Activated T-cell treated with anti-CD3 and anti-CD28 coated beads for 1 hour (primary cell): ENCODE results near the gene CFAP43.
"Not testable (repeated sequence)": the region's sequence is repeated elsewhere in the genome, so short reads cannot be mapped to it uniquely, and the experiment has no call there.

Experiments used
- DNase-seq: peaks from one replicate; pipeline ENCODE4 v3.0.0-alpha.2; 2020; ENCODE audit warnings: low read depth

CFAP43 gene

GRCh38 chr10:104218751-104219150 is 13.4 kb downstream of the CFAP43 start:
- no peak for DNase-seq

GRCh38 chr10:104216631-104217030 is 15.5 kb downstream of the CFAP43 start:
- no peak for DNase-seq

- DNase-seq, result peak; percentile 15
Observed at GRCh38 chr10:104209575-104210198, 22.5 kb downstream of the CFAP43 start.

- no peak for DNase-seq
Observed at GRCh38 chr10:104208730-104209129, 23.4 kb downstream of the CFAP43 start.

GRCh38 chr10:104202231-104202630 is 29.9 kb downstream of the CFAP43 start:
- DNase-seq, result no peak

GRCh38 chr10:104201636-104202035 is 30.5 kb downstream of the CFAP43 start:
- DNase-seq, result no peak

- DNase-seq, result no peak
Observed at GRCh38 chr10:104199567-104199966, 32.6 kb downstream of the CFAP43 start.

- no peak for DNase-seq
Observed at GRCh38 chr10:104197364-104197763, 34.8 kb downstream of the CFAP43 start.

GRCh38 chr10:104195706-104196105 is 36.5 kb downstream of the CFAP43 start:
- no peak for DNase-seq

- no peak for DNase-seq
Observed at GRCh38 chr10:104193787-104194186, 38.4 kb downstream of the CFAP43 start.

- no peak for DNase-seq
Observed at GRCh38 chr10:104190695-104191094, 41.5 kb downstream of the CFAP43 start.

- DNase-seq, result no peak
Observed at GRCh38 chr10:104183682-104184081, 48.5 kb downstream of the CFAP43 start.

- DNase-seq, result not testable (repeated sequence)
Observed at GRCh38 chr10:104174136-104174535, 58.0 kb downstream of the CFAP43 start.

- no peak for DNase-seq
Observed at GRCh38 chr10:104170610-104171254, 61.4 kb downstream of the CFAP43 start.

GRCh38 chr10:104155591-104155990 is 76.6 kb downstream of the CFAP43 start:
- DNase-seq, result no peak

- DNase-seq, result no peak
Observed at GRCh38 chr10:104151737-104152136, 80.4 kb downstream of the CFAP43 start.

GRCh38 chr10:104150139-104150538 is 82.0 kb downstream of the CFAP43 start:
- DNase-seq, result no peak

GRCh38 chr10:104146882-104147281 is 85.3 kb downstream of the CFAP43 start:
- DNase-seq, result no peak

- no peak for DNase-seq
Observed at GRCh38 chr10:104144931-104145330, 87.2 kb downstream of the CFAP43 start.

- no peak for DNase-seq
Observed at GRCh38 chr10:104143829-104144228, 88.3 kb downstream of the CFAP43 start.

GRCh38 chr10:104142081-104142480 is 90.1 kb downstream of the CFAP43 start:
- DNase-seq, result no peak

GRCh38 chr10:104139221-104139620 is 92.9 kb downstream of the CFAP43 start:
- no peak for DNase-seq

GRCh38 chr10:104138131-104138530 is 94.0 kb downstream of the CFAP43 start:
- DNase-seq, result no peak

GRCh38 chr10:104130041-104130440 is 102.1 kb downstream of the CFAP43 start:
- DNase-seq, result no peak
